ENCODE measurements around the gene AGAP2. TPM values are rescaled to one million over a fixed set of nuclear protein-coding genes. Genes with fewer than 3 reads are reported as not detected.

AGAP2 gene
- total RNA-seq, 2 donors from 2014 or later, result 0.75 to 4.8 TPM

- no peak for DNase-seq (ENCODE audit: low spot score)
- H3K9me3 ChIP-seq, result no peaks in the 10 kb centered on the region
- H3K36me3 ChIP-seq, result peaks cover 23% of the 10 kb centered on the region
- no peak overlapping the region for H3K27ac ChIP-seq
- peaks cover 0 to 16% of the 10 kb centered on the region in 2 donors for H3K4me1 ChIP-seq
- TF ChIP-seq CTCF (IDR thresholded peaks at IDR 0.05), result no peak
- no peaks in the 10 kb centered on the region for H3K27me3 ChIP-seq
- no peak overlapping the region for H3K4me3 ChIP-seq
Measured at GRCh38 chr12:57781801-57782200, 43.3 kb upstream of the AGAP2 start.

- Histone ChIP-seq H3K27me3 (no peaks in the 10 kb centered on the region), H3K4me3 (no peak overlapping the region), H3K27ac (no peak overlapping the region), H3K9me3 (no peaks in the 10 kb centered on the region), H3K36me3 (peaks cover 18% of the 10 kb centered on the region), H3K4me1 (peaks cover 0 to 16% of the 10 kb centered on the region in 2 donors)
- DNase-seq (ENCODE audit: low spot score), result no peak
- no peak for TF ChIP-seq CTCF (IDR thresholded peaks at IDR 0.05)
Measured at GRCh38 chr12:57781244-57781643, 42.7 kb upstream of the AGAP2 start.

- Histone ChIP-seq H3K9me3 (no peaks in the 10 kb centered on the region), H3K27ac (no peak overlapping the region), H3K36me3 (peaks cover 9% of the 10 kb centered on the region), H3K4me3 (no peak overlapping the region), H3K4me1 (peaks cover 0 to 16% of the 10 kb centered on the region in 2 donors), H3K27me3 (no peaks in the 10 kb centered on the region)
- TF ChIP-seq CTCF (IDR thresholded peaks at IDR 0.05), result no peak
- no peak for DNase-seq (ENCODE audit: low spot score)
Measured at GRCh38 chr12:57780284-57780897, 41.8 kb upstream of the AGAP2 start.

GRCh38 chr12:57779736-57780135 is 41.2 kb upstream of the AGAP2 start:
- Histone ChIP-seq H3K27ac (no peak overlapping the region), H3K27me3 (no peaks in the 10 kb centered on the region), H3K9me3 (no peaks in the 10 kb centered on the region), H3K36me3 (peaks cover 5% of the 10 kb centered on the region), H3K4me1 (peaks cover 0 to 16% of the 10 kb centered on the region in 2 donors), H3K4me3 (no peak overlapping the region)
- DNase-seq (ENCODE audit: low spot score), result no peak
- no peak for TF ChIP-seq CTCF (IDR thresholded peaks at IDR 0.05)

- no peaks in the 10 kb centered on the region for H3K27me3 ChIP-seq
- H3K27ac ChIP-seq, result no peak overlapping the region
- peaks cover 0 to 12% of the 10 kb centered on the region in 2 donors for H3K4me1 ChIP-seq
- H3K9me3 ChIP-seq, result no peaks in the 10 kb centered on the region
- no peak for DNase-seq (ENCODE audit: low spot score)
- TF ChIP-seq CTCF (IDR thresholded peaks at IDR 0.05), result no peak
- H3K4me3 ChIP-seq, result no peak overlapping the region
- H3K36me3 ChIP-seq, result no peaks in the 10 kb centered on the region
Measured at GRCh38 chr12:57777911-57778310, 39.4 kb upstream of the AGAP2 start.

GRCh38 chr12:57777367-57777766 is 38.8 kb upstream of the AGAP2 start:
- peaks cover 0 to 16% of the 10 kb centered on the region in 2 donors for H3K4me1 ChIP-seq
- no peaks in the 10 kb centered on the region for H3K36me3 ChIP-seq
- H3K27ac ChIP-seq, result no peak overlapping the region
- no peaks in the 10 kb centered on the region for H3K27me3 ChIP-seq
- no peak overlapping the region for H3K4me3 ChIP-seq
- no peak for DNase-seq (ENCODE audit: low spot score)
- no peaks in the 10 kb centered on the region for H3K9me3 ChIP-seq
- TF ChIP-seq CTCF (IDR thresholded peaks at IDR 0.05), result no peak
